GM12878 (cell line): Measurements from ENCODE around the gene ASH1L. TPM values are rescaled to one million over a fixed set of nuclear protein-coding genes. Genes with fewer than 3 reads are reported as not detected.

Experiments
- ATAC-seq: fragments of 200-7000 bp; cut with Tn5 transposase; 3 replicates; pipeline ENCODE4 v1.9.1; 2020; ENCODE audit warnings: mild to moderate bottlenecking, moderate library complexity
- BruUV-seq: library from RNA; stranded (reverse); fragments of 400-500 nt; replicated peaks from 2 replicates; lab custom pipeline; 2021; lab: Mats Ljungman, UMichigan
- CTCF ChIA-PET: fragments of 300-600 bp; sonication (Branson Sonifier 250); formaldehyde crosslinking; extraction: SDS; loops from one replicate; lab custom pipeline; 2021; ENCODE audit warnings: inconsistent platforms; lab: Yijun Ruan, JAX
- POLR2A ChIA-PET: fragments of 350-600 bp; formaldehyde crosslinking; extraction: SDS; loops from one replicate; lab custom pipeline; 2021; ENCODE audit warnings: inconsistent platforms; lab: Charles Lee
- RAD21 ChIA-PET: fragments of 300-600 bp; sonication (Branson Sonifier 250); formaldehyde crosslinking; loops from one replicate; lab custom pipeline; 2023; ENCODE audit warnings: antibody characterized with exemption; ENCODE audit not compliant: unreplicated experiment; lab: Charles Lee
- SMC1A ChIA-PET: fragments of 300-600 bp; sonication (Branson Sonifier 250); formaldehyde crosslinking; loops from one replicate; lab custom pipeline; 2023; ENCODE audit not compliant: unreplicated experiment, uncharacterized antibody; lab: Charles Lee
- DNase-seq: peaks from one replicate; pipeline ENCODE4 v3.0.0-alpha.2; 2011; ENCODE audit warnings: low read depth, low spot score
- FAIRE-seq: peaks from 3 replicates; lab custom pipeline; 2011; peaks lifted over from hg19 to GRCh38; lab: Jason Lieb, UNC
- H2AFZ ChIP-seq: 2 replicates; pipeline ENCODE4 v1.6.0; 2011; ENCODE audit warnings: low read depth, low read length, control low read depth; ENCODE audit not compliant: control insufficient read depth
- H3K27ac ChIP-seq: 2 replicates; pipeline ENCODE4 v1.5.1; 2011; ENCODE audit warnings: control low read depth; ENCODE audit not compliant: control insufficient read depth, insufficient read depth
- H3K27me3 ChIP-seq, 2 experiments: replicated peaks in 1 of 2; 2 replicates each; pipeline versions ENCODE4 v1.6.0 to v1.6.1; 2011; ENCODE audit warnings: low read length in 1 of 2; ENCODE audit not compliant: control insufficient read depth in 2 of 2, insufficient read depth in 2 of 2
- H3K36me3 ChIP-seq, 2 experiments: 2 replicates each; pipeline ENCODE4 v1.5.1; 2011; ENCODE audit warnings: low read length in 1 of 2; ENCODE audit not compliant: control insufficient read depth in 2 of 2, insufficient read depth in 2 of 2
- H3K4me1 ChIP-seq: 2 replicates; pipeline ENCODE4 v1.6.1; 2011; ENCODE audit warnings: mild to moderate bottlenecking, low read length, moderate library complexity, mixed read lengths; ENCODE audit not compliant: control insufficient read depth, insufficient read depth
- H3K4me2 ChIP-seq: 2 replicates; pipeline ENCODE4 v1.6.0; 2011; ENCODE audit warnings: control low read depth; ENCODE audit not compliant: control insufficient read depth, insufficient read depth
- H3K4me3 ChIP-seq: fragments of 200-600 bp; sonication (generic); 2 replicates; pipeline ENCODE4 v1.5.1; 2016
- H3K79me2 ChIP-seq: 2 replicates; pipeline ENCODE4 v1.6.0; 2011; ENCODE audit warnings: low read length; ENCODE audit not compliant: control insufficient read depth, insufficient read depth
- H3K9ac ChIP-seq: 2 replicates; pipeline ENCODE4 v1.8.0; 2011; ENCODE audit warnings: low read length, control low read depth, mixed read lengths; ENCODE audit not compliant: control insufficient read depth, insufficient read depth
- H3K9me3 ChIP-seq: replicated peaks from 3 replicates; pipeline ENCODE4 v1.5.1; 2011; ENCODE audit warnings: mild to moderate bottlenecking, low read length; ENCODE audit not compliant: control insufficient read depth, insufficient read depth
- H4K20me1 ChIP-seq: 2 replicates; pipeline ENCODE4 v1.6.0; 2011; ENCODE audit not compliant: control insufficient read depth, insufficient read depth
- ATF7 ChIP-seq: fragments of 450-650 bp; IDR thresholded peaks from 2 replicates; pipeline ENCODE4 v1.6.1; 2016; ENCODE audit warnings: low read depth, mild to moderate bottlenecking
- BMI1 ChIP-seq: fragments of 450-650 bp; IDR thresholded peaks from 2 replicates; pipeline ENCODE4 v1.6.1; 2016; ENCODE audit warnings: mild to moderate bottlenecking, moderate library complexity, borderline replicate concordance
- CBFB ChIP-seq: IDR thresholded peaks from 2 replicates; pipeline ENCODE4 v1.6.1; 2016; ENCODE audit warnings: antibody characterized with exemption, low read depth
- EED ChIP-seq: sonication (generic); IDR thresholded peaks from 2 replicates; pipeline ENCODE4 v1.6.1; 2016; ENCODE audit warnings: antibody characterized with exemption, low read depth
- ESRRA ChIP-seq: IDR thresholded peaks from 2 replicates; pipeline ENCODE4 v1.6.1; 2012; ENCODE audit warnings: mild to moderate bottlenecking, low read length, improper control_type of control experiment
- HDAC6 ChIP-seq: fragments of 200-600 bp; sonication (generic); IDR thresholded peaks from one replicate; pipeline ENCODE4 v1.8.0; 2017; ENCODE audit warnings: antibody characterized with exemption; ENCODE audit not compliant: unreplicated experiment
- HDGF ChIP-seq: fragments of 450-650 bp; IDR thresholded peaks from 2 replicates; pipeline ENCODE4 v1.6.1; 2016; ENCODE audit warnings: antibody characterized with exemption
- IKZF2 ChIP-seq, 2 experiments: fragments of 450-650 bp; IDR thresholded peaks; 2 replicates each; pipeline ENCODE4 v1.6.1; 2017; ENCODE audit warnings: mild to moderate bottlenecking in 2 of 2, moderate library complexity in 2 of 2
- KLF5 ChIP-seq: fragments of 450-650 bp; IDR thresholded peaks from 2 replicates; pipeline ENCODE4 v1.6.1; 2014; ENCODE audit warnings: mild to moderate bottlenecking; ENCODE audit not compliant: partially characterized antibody
- NFXL1 ChIP-seq: fragments of 450-650 bp; IDR thresholded peaks from 2 replicates; pipeline ENCODE4 v1.6.1; 2017; ENCODE audit warnings: antibody characterized with exemption, mild to moderate bottlenecking, borderline replicate concordance
- NR2C1 ChIP-seq: fragments of 450-650 bp; IDR thresholded peaks from 2 replicates; pipeline ENCODE4 v1.6.1; 2017; ENCODE audit warnings: antibody characterized with exemption, mild to moderate bottlenecking, moderate library complexity
- SMARCA5 ChIP-seq: fragments of 450-650 bp; IDR thresholded peaks from 2 replicates; pipeline ENCODE4 v1.6.1; 2017; ENCODE audit warnings: mild to moderate bottlenecking
- TCF3 ChIP-seq: IDR thresholded peaks from 2 replicates; pipeline ENCODE4 v1.6.1; 2012; ENCODE audit warnings: low read depth, mild to moderate bottlenecking, low read length, borderline replicate concordance; ENCODE audit not compliant: insufficient read depth
- YBX1 ChIP-seq: fragments of 450-650 bp; IDR thresholded peaks from 2 replicates; pipeline ENCODE4 v1.6.1; 2016; ENCODE audit warnings: antibody characterized with exemption
- ZNF217 ChIP-seq: fragments of 450-650 bp; IDR thresholded peaks from 2 replicates; pipeline ENCODE4 v1.6.1; 2017; ENCODE audit warnings: antibody characterized with exemption, mild to moderate bottlenecking
- WGBS: methylation state at CpG from one replicate; pipeline ENCODE4 v1.1.6; 2016; ENCODE audit warnings: low lambda C conversion rate; ENCODE audit not compliant: insufficient replicate concordance, insufficient coverage; ENCODE audit errors: missing lambda C conversion rate; 5-methylcytosine and 5-hydroxymethylcytosine counted together
- in situ Hi-C: fragments of 300-500 bp; cut with MboI; formaldehyde crosslinking; loops from 9 replicates; pipeline ENCODE4 v1.14.3; 2018; ENCODE audit warnings: mixed read lengths
- intact Hi-C: fragments of 100-400 bp; cut with micrococcal nuclease; formaldehyde crosslinking; loops from one replicate; pipeline ENCODE4 v1.14.2; 2022; ENCODE audit not compliant: unreplicated experiment
- polyA plus RNA-seq, 11 experiments: library from polyadenylated mRNA; depleted of rRNA in 4 of 11; unstranded in 6 of 11; stranded (reverse) in 5 of 11; fragments of >200 nt; fragmentation: Nextera tagmentation in 4 of 11; fragmentation: Illumina TruSeq in 1 of 11; extraction: Ambion mirVana in 4 of 11; extraction: Trizol in 1 of 11; gene quantifications; 1 replicate in 1 of 11; 2 replicates in 10 of 11; pipeline versions ENCODE4 v1.2.1 to v1.2.3, GENCODE V29; 2011 to 2016; ENCODE audit warnings: inconsistent platforms in 2 of 11, missing spikeins in 2 of 11, low read depth in 1 of 11
- total RNA-seq, 4 experiments: library from RNA; depleted of rRNA in 3 of 4; stranded (reverse); fragments of >200 nt in 3 of 4; fragmentation: Illumina TruSeq in 1 of 4; extraction: Trizol in 1 of 4; gene quantifications; 2 replicates each; pipeline versions ENCODE4 v1.2.1 to v1.2.3, GENCODE V29; 2013 to 2021
- TF ChIP-seq, protein P1 (sequence below): fragments of 450-650 bp; IDR thresholded peaks from 2 replicates; pipeline ENCODE4 v1.6.1; 2016; ENCODE audit warnings: mild to moderate bottlenecking
- TF ChIP-seq, protein P2 (sequence below): fragments of 450-650 bp; IDR thresholded peaks from 2 replicates; pipeline ENCODE4 v1.6.1; 2016; ENCODE audit warnings: mild to moderate bottlenecking, moderate library complexity, borderline replicate concordance

The ASH1L gene
- total and polyA plus RNA-seq, 10 of the 15 experiments (the other 5 are each of a cell fraction or from before 2014, with no cell fraction given): 1.7 to 23.9 (median 16.6) TPM

DNA sequence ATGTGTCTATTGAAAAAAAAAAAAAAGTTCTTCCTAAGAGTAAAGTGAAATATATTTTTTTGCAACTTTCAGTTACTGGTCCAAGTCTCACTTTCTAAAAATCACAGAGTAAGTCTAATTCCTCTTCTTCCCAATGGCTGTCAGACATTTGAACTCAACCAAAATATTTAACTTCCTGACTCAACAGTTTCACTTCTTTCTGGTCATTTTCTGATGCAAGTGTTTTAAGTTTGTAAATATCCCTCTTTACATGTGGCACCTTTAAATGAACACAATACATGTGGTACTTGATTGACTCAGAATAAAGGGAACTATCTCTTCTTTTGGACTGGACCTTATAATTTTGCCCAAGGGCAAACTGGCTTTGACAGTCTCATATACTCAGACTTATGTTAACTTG lies 76.7 kb downstream of the ASH1L start (continued):
- TF ChIP-seq BMI1: no peak
- TF ChIP-seq HDGF: no peak
- TF ChIP-seq HDAC6: no peak
- no peak for TF ChIP-seq YBX1
- TF ChIP-seq, protein P1, sequence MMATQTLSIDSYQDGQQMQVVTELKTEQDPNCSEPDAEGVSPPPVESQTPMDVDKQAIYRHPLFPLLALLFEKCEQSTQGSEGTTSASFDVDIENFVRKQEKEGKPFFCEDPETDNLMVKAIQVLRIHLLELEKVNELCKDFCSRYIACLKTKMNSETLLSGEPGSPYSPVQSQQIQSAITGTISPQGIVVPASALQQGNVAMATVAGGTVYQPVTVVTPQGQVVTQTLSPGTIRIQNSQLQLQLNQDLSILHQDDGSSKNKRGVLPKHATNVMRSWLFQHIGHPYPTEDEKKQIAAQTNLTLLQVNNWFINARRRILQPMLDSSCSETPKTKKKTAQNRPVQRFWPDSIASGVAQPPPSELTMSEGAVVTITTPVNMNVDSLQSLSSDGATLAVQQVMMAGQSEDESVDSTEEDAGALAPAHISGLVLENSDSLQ: peak; percentile 70
- peak; percentile 23 to 34; a peak in 2 of 4 replicates for TF ChIP-seq IKZF2 (IDR thresholded peaks at IDR 0.05)
- TF ChIP-seq CBFB: no peak

DNA sequence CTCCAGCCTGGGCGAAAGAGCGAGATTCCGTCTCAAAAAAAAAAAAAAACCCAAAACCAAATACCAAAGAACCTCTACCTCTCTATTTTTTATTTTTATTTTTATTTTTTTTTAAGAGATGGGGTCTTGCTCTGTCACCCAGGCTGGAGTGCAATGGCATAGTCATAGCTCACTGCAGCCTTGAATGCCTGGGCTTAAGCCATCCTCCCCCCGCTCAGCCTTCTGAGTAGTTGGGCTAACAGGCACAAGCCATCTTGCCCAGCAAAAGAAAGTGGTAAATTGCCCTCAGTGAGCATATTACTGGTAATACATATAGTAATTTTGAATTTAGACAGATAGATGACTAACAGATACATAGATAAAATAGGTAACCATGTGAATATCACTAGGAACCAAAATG lies 77.4 kb downstream of the ASH1L start:
- ChIA-PET RAD21 (no interaction called here), CTCF (no interaction called here), SMC1A (no interaction called here), POLR2A (no interaction called here)
- no peak overlapping the region for H3K9ac ChIP-seq
- FAIRE-seq: no peak
- H3K27ac ChIP-seq: no peak overlapping the region
- no peak overlapping the region for H3K4me2 ChIP-seq
- no peak overlapping the region for H3K4me3 ChIP-seq
- no peak overlapping the region for H2AFZ ChIP-seq
- H3K79me2 ChIP-seq: peaks cover 22% of the 10 kb centered on the region
- no peaks in the 10 kb centered on the region for H4K20me1 ChIP-seq
- no TSS peak for BruUV-seq
- in situ Hi-C loops (no loop called here), intact Hi-C loops (no loop called here)
- ATAC-seq: no peak
- no peaks in the 10 kb centered on the region for H3K4me1 ChIP-seq
- peaks cover 2 to 6% of the 10 kb centered on the region in 2 experiments for H3K36me3 ChIP-seq
- DNase-seq: no peak
- no peaks in the 10 kb centered on the region for H3K9me3 ChIP-seq
- WGBS: 96% methylated on average over 4 of the region's 4 CpGs
- H3K27me3 ChIP-seq: no peaks in the 10 kb centered on the region
- TF ChIP-seq TCF3 (no peak), NR2C1 (no peak), KLF5 (no peak), SMARCA5 (no peak), ATF7 (no peak), ZNF217 (no peak), ESRRA (no peak), EED (no peak), NFXL1 (no peak)
- TF ChIP-seq, protein P2, sequence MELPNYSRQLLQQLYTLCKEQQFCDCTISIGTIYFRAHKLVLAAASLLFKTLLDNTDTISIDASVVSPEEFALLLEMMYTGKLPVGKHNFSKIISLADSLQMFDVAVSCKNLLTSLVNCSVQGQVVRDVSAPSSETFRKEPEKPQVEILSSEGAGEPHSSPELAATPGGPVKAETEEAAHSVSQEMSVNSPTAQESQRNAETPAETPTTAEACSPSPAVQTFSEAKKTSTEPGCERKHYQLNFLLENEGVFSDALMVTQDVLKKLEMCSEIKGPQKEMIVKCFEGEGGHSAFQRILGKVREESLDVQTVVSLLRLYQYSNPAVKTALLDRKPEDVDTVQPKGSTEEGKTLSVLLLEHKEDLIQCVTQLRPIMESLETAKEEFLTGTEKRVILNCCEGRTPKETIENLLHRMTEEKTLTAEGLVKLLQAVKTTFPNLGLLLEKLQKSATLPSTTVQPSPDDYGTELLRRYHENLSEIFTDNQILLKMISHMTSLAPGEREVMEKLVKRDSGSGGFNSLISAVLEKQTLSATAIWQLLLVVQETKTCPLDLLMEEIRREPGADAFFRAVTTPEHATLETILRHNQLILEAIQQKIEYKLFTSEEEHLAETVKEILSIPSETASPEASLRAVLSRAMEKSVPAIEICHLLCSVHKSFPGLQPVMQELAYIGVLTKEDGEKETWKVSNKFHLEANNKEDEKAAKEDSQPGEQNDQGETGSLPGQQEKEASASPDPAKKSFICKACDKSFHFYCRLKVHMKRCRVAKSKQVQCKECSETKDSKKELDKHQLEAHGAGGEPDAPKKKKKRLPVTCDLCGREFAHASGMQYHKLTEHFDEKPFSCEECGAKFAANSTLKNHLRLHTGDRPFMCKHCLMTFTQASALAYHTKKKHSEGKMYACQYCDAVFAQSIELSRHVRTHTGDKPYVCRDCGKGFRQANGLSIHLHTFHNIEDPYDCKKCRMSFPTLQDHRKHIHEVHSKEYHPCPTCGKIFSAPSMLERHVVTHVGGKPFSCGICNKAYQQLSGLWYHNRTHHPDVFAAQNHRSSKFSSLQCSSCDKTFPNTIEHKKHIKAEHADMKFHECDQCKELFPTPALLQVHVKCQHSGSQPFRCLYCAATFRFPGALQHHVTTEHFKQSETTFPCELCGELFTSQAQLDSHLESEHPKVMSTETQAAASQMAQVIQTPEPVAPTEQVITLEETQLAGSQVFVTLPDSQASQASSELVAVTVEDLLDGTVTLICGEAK: no peak
